GM08714 (cell line): ENCODE data around the gene DCHS1.
"Not testable (repeated sequence)": the region's sequence is repeated elsewhere in the genome, so short reads cannot be mapped to it uniquely, and the experiment has no call there.

Source experiments
- H3K4me3 ChIP-seq: fragments of 200-500 bp; sonication (Bioruptor generic); 2 replicates; pipeline ENCODE4 v1.5.1; 2014; ENCODE audit warnings: mild to moderate bottlenecking, low read length, inconsistent platforms
- ZNF274 ChIP-seq: IDR thresholded peaks from 2 replicates; pipeline ENCODE4 v1.6.1; 2012; ENCODE audit warnings: mild to moderate bottlenecking, low read depth, low read length

The DCHS1 gene

GRCh38 chr11:6655790-6656583 is at the start of gene DCHS1:
TSS of gene DCHS1 (minus strand) at chr11:6655809. CDS start at chr11:6641613, 14,196 bp downstream.
- no peak within 1 kb of the TSS for H3K4me3 ChIP-seq

GRCh38 chr11:6703247-6704063 is 47.8 kb upstream of the DCHS1 start:
- H3K4me3 ChIP-seq, result no peak overlapping the region
- no peak for TF ChIP-seq ZNF274

More at GRCh38 chr11:6655790-6656583, at the start of gene DCHS1:
- TF ChIP-seq ZNF274, result no peak

- H3K4me3 ChIP-seq, result not testable (repeated sequence)
Measured at GRCh38 chr11:6701955-6702354, 46.3 kb upstream of the DCHS1 start.

- TF ChIP-seq ZNF274, result no peak
- no peak overlapping the region for H3K4me3 ChIP-seq
Measured at GRCh38 chr11:6695377-6695776, 39.8 kb upstream of the DCHS1 start.

- no peak for TF ChIP-seq ZNF274
- no peak overlapping the region for H3K4me3 ChIP-seq
Measured at GRCh38 chr11:6694229-6694535, 38.6 kb upstream of the DCHS1 start.

- no peak for TF ChIP-seq ZNF274
- no peak overlapping the region for H3K4me3 ChIP-seq
Measured at GRCh38 chr11:6693342-6694228, 38.0 kb upstream of the DCHS1 start.

- TF ChIP-seq ZNF274, result no peak
- H3K4me3 ChIP-seq, result no peak overlapping the region
Measured at GRCh38 chr11:6692128-6692527, 36.5 kb upstream of the DCHS1 start.

- H3K4me3 ChIP-seq, result not testable (repeated sequence)
Measured at GRCh38 chr11:6690431-6691132, 35.0 kb upstream of the DCHS1 start.

- no peak for TF ChIP-seq ZNF274
- no peak overlapping the region for H3K4me3 ChIP-seq
Measured at GRCh38 chr11:6687876-6688275, 32.3 kb upstream of the DCHS1 start.

- TF ChIP-seq ZNF274, result no peak
- H3K4me3 ChIP-seq, result no peak overlapping the region
Measured at GRCh38 chr11:6686006-6686405, 30.4 kb upstream of the DCHS1 start.

GRCh38 chr11:6684068-6684467 is 28.5 kb upstream of the DCHS1 start:
- H3K4me3 ChIP-seq, result not testable (repeated sequence)

- TF ChIP-seq ZNF274, result no peak
- H3K4me3 ChIP-seq, result peak within 1 kb of the TSS; percentile 95
Measured at GRCh38 chr11:6682936-6683861, 27.6 kb upstream of the DCHS1 start, which contains the start of gene MRPL17. TSS of gene MRPL17 (minus strand) at chr11:6683340. CDS start at chr11:6683296, 44 bp downstream.

- no peak for TF ChIP-seq ZNF274
- H3K4me3 ChIP-seq, result peak overlapping the region; percentile 95
Measured at GRCh38 chr11:6682591-6682935, 27.0 kb upstream of the DCHS1 start.
